HS-27A (cell line): Measurements from ENCODE around the gene ECT2L.
"Not testable (repeated sequence)": the region's sequence is repeated elsewhere in the genome, so short reads cannot be mapped to it uniquely, and the experiment has no call there.

Experiments used
- DNase-seq: peaks from one replicate; pipeline ENCODE4 v3.0.0-alpha.2; 2012; ENCODE audit warnings: low read depth, missing footprints

Gene ECT2L

GRCh38 chr6:138931660-138932059 is 135.8 kb downstream of the ECT2L start:
- no peak for DNase-seq

GRCh38 chr6:138936873-138937272 is 141.0 kb downstream of the ECT2L start:
- not testable (repeated sequence) for DNase-seq

- DNase-seq = no peak
Measured at GRCh38 chr6:138943089-138943625, 147.3 kb downstream of the ECT2L start.

GRCh38 chr6:138944412-138944811 is 148.5 kb downstream of the ECT2L start:
- DNase-seq = no peak

- DNase-seq = no peak
Measured at GRCh38 chr6:138945354-138945753, 149.5 kb downstream of the ECT2L start.

GRCh38 chr6:138948004-138948403 is 152.1 kb downstream of the ECT2L start:
- DNase-seq = no peak

GRCh38 chr6:138948546-138949179 is 152.8 kb downstream of the ECT2L start:
- DNase-seq = no peak

- no peak for DNase-seq
Measured at GRCh38 chr6:138953451-138953850, 157.6 kb downstream of the ECT2L start.
